ENCODE data around the gene KCNQ1. TPM values are rescaled to one million over a fixed set of nuclear protein-coding genes. Genes with fewer than 3 reads are reported as not detected.

KCNQ1 gene
- polyA plus RNA-seq, 1 experiment = not detected

DNA sequence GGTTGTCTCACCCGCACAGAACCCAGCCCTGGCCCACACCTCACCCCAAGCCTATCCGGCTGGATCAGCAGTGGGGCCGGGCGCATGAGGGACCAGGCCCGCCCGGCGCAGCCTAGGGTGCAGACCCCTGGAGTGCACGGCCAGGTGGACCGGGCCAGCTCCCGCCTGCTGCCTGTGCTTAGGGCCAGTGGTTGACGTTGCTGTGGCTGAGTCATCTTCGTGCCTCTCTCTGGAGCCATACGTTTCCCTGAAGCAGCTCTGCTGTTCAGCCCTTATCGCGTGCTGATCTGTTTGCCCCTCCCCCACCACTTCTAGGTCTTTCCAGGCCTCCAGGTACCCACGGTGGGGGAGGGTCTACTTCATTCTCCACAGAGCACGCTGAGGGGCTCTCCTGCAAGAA, 401.2 kb downstream of the KCNQ1 start:
- TF ChIP-seq, protein P1, sequence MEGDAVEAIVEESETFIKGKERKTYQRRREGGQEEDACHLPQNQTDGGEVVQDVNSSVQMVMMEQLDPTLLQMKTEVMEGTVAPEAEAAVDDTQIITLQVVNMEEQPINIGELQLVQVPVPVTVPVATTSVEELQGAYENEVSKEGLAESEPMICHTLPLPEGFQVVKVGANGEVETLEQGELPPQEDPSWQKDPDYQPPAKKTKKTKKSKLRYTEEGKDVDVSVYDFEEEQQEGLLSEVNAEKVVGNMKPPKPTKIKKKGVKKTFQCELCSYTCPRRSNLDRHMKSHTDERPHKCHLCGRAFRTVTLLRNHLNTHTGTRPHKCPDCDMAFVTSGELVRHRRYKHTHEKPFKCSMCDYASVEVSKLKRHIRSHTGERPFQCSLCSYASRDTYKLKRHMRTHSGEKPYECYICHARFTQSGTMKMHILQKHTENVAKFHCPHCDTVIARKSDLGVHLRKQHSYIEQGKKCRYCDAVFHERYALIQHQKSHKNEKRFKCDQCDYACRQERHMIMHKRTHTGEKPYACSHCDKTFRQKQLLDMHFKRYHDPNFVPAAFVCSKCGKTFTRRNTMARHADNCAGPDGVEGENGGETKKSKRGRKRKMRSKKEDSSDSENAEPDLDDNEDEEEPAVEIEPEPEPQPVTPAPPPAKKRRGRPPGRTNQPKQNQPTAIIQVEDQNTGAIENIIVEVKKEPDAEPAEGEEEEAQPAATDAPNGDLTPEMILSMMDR (IDR thresholded peaks at IDR 0.05; ENCODE audit: low read depth, low read length) = no peak
- H3K9me3 ChIP-seq (ENCODE audit: control insufficient read depth, insufficient read depth, low read length) = no peaks in the 10 kb centered on the region; the same call in 1 of the 2 replicates
- ChIA-PET POLR2A (no interaction called here), CTCF (no interaction called here)
- peaks cover 32% of the 10 kb centered on the region for H3K27me3 ChIP-seq (ENCODE audit: control insufficient read depth, insufficient read depth, low read length)
- no peak overlapping the region for H3K4me3 ChIP-seq (ENCODE audit: low read depth, low read length)
- no peak overlapping the region for H3K27ac ChIP-seq (ENCODE audit: low read depth, low read length)
- DNase-seq (ENCODE audit: low read depth, low spot score) = no peak

DNA sequence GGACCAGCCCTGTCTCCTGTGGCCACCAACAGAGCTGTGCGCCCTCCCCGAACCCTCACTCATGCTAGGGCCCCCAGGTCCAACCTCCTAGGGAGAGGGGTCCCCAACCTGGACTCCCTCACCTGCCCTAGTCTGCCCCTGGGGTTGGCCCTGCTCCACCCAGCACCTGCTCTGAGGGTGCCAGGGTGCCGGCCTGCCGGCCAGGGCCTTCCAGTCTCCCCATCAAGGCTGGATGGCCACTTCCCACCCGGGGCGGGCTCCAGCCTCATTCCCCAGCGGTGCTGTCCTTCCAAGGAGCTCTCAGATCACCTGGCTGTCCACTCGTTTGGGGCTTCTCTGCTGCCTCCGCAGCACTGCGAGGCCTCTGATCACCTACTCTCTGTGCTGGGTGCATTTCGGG, 401.7 kb downstream of the KCNQ1 start:
- Histone ChIP-seq H3K4me3 (ENCODE audit: low read depth, low read length) (no peak overlapping the region), H3K9me3 (ENCODE audit: control insufficient read depth, insufficient read depth, low read length) (no peaks in the 10 kb centered on the region; the same call in 1 of the 2 replicates), H3K27ac (ENCODE audit: low read depth, low read length) (no peak overlapping the region), H3K27me3 (ENCODE audit: control insufficient read depth, insufficient read depth, low read length) (peaks cover 30% of the 10 kb centered on the region)
- ChIA-PET CTCF (no interaction called here), POLR2A (no interaction called here)
- TF ChIP-seq, protein P1 (IDR thresholded peaks at IDR 0.05; ENCODE audit: low read depth, low read length) = no peak
- no peak for DNase-seq (ENCODE audit: low read depth, low spot score)

DNA sequence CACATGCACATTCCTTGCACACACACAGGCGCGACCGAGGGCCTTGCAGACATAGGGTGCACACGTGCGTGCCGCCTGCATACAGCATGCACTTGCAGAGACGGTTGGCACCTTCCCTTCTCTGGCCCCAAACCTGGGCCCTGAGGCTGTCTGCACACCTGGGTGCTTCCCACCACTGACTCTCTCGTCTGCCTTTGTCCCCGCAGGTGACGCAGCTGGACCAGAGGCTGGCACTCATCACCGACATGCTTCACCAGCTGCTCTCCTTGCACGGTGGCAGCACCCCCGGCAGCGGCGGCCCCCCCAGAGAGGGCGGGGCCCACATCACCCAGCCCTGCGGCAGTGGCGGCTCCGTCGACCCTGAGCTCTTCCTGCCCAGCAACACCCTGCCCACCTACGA, 402.8 kb downstream of the KCNQ1 start:
- H3K4me3 ChIP-seq (ENCODE audit: low read depth, low read length) = no peak overlapping the region
- H3K9me3 ChIP-seq (ENCODE audit: control insufficient read depth, insufficient read depth, low read length) = no peaks in the 10 kb centered on the region; the same call in 1 of the 2 replicates
- TF ChIP-seq, protein P1 (IDR thresholded peaks at IDR 0.05; ENCODE audit: low read depth, low read length) = no peak
- ChIA-PET POLR2A (no interaction called here), CTCF (no interaction called here)
- no peak overlapping the region for H3K27ac ChIP-seq (ENCODE audit: low read depth, low read length)
- DNase-seq (ENCODE audit: low read depth, low spot score) = no peak
- peaks cover 24% of the 10 kb centered on the region for H3K27me3 ChIP-seq (ENCODE audit: control insufficient read depth, insufficient read depth, low read length)

DNA sequence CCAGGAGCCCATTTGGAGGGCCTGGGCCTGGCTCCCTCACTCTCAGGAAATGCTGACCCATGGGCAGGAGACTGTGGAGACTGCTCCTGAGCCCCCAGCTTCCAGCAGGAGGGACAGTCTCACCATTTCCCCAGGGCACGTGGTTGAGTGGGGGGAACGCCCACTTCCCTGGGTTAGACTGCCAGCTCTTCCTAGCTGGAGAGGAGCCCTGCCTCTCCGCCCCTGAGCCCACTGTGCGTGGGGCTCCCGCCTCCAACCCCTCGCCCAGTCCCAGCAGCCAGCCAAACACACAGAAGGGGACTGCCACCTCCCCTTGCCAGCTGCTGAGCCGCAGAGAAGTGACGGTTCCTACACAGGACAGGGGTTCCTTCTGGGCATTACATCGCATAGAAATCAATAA, 403.7 kb downstream of the KCNQ1 start:
- ChIA-PET POLR2A (no interaction called here), CTCF (no interaction called here)
- Histone ChIP-seq H3K27ac (ENCODE audit: low read depth, low read length) (no peak overlapping the region), H3K9me3 (ENCODE audit: control insufficient read depth, insufficient read depth, low read length) (no peaks in the 10 kb centered on the region; the same call in 1 of the 2 replicates), H3K27me3 (ENCODE audit: control insufficient read depth, insufficient read depth, low read length) (peaks cover 23% of the 10 kb centered on the region), H3K4me3 (ENCODE audit: low read depth, low read length) (no peak overlapping the region)
- TF ChIP-seq, protein P1 (IDR thresholded peaks at IDR 0.05; ENCODE audit: low read depth, low read length) = no peak
- DNase-seq (ENCODE audit: low read depth, low spot score) = no peak

DNA sequence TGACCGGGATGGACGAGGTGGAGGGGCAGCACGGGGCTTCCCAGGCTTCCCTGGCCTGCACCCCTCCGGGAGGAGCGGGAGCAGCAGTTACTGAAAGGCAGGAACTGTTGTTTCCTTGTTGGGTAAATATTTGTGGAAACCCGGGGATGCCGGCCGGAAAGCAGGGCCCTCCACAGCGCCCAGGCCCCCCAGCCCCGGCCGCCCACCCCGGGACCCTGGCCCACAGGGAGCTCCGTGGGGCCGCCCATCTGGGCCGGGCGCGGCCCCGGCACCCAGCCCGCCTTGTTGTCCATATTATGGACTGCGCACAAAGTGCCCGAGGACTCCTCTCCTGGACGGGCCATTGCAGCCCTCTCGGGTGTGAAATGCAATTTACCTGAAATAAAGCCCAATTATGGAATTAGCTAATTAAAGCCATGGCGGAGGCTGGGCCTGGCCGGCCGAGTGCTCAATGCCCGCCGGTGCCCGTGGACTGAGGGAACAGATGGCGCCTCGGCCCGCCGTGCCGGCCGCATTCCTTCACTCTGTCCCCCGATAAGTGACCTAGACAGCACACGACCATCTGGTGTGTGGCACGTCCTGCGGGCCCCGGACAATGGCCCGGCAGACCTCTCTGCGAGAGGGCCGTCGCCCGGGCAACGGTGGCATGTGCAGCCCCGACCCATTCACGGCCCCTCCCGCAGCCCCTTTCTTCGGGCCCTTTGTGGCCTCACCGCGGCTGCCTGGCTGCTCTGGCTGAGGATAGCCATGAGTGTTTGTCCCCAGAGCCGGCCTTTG, 405.4 kb downstream of the KCNQ1 start:
- DNase-seq (ENCODE audit: low read depth, low spot score) = no peak
- ChIA-PET CTCF (no interaction called here), POLR2A (no interaction called here)
- Histone ChIP-seq H3K27me3 (ENCODE audit: control insufficient read depth, insufficient read depth, low read length) (peaks cover 26% of the 10 kb centered on the region), H3K27ac (ENCODE audit: low read depth, low read length) (no peak overlapping the region), H3K9me3 (ENCODE audit: control insufficient read depth, insufficient read depth, low read length) (no peaks in the 10 kb centered on the region; the same call in 1 of the 2 replicates), H3K4me3 (ENCODE audit: low read depth, low read length) (no peak overlapping the region)
- TF ChIP-seq, protein P1 (IDR thresholded peaks at IDR 0.05; ENCODE audit: low read depth, low read length) = no peak

Measured in AG04450 (cell line).